Measurements from ENCODE around the gene KDM5B. TPM values are rescaled to one million over a fixed set of nuclear protein-coding genes. Genes with fewer than 3 reads are reported as not detected.

KDM5B gene
- total RNA-seq, 2 donors from 2014 or later = 28.7 to 36.8 TPM

GRCh38 chr1:202701200-202701599 lies 107.0 kb downstream of the KDM5B start:
- intact Hi-C loops (cut with DNase I) = no loop called here
- Histone ChIP-seq H3K4me3 (no peak overlapping the region), H3K4me1 (peaks cover 5% of the 10 kb centered on the region), H3K9me3 (no peaks in the 10 kb centered on the region), H3K27ac (no peak overlapping the region), H3K36me3 (replicated peaks in 1 of 2; ENCODE audit: insufficient read depth in 1 of 2, low read depth in 2 of 2) (no peaks in the 10 kb centered on the region), H3K27me3 (no peaks in the 10 kb centered on the region)
- no peak for DNase-seq
- TF ChIP-seq CTCF (IDR thresholded peaks at IDR 0.05) (no peak), POLR2A (IDR thresholded peaks at IDR 0.05) (no peak)
- 86% methylated on average over 3 of the region's 3 CpGs for WGBS, 2 donors
- no peak for ATAC-seq

- H3K27me3 ChIP-seq = no peaks in the 10 kb centered on the region
Measured at GRCh38 chr1:202700061-202700460, 108.2 kb downstream of the KDM5B start.

GRCh38 chr1:202698276-202698675 lies 109.9 kb downstream of the KDM5B start:
- DNase-seq (no peak), ATAC-seq (no peak)
- H3K4me3 ChIP-seq = no peak overlapping the region
- intact Hi-C loops (cut with DNase I) = no loop called here
- WGBS, 2 donors = 53 to 72% methylated on average over 8 of the region's 8 CpGs
- H3K4me1 ChIP-seq = peaks cover 5% of the 10 kb centered on the region
- no peaks in the 10 kb centered on the region for H3K9me3 ChIP-seq
- no peaks in the 10 kb centered on the region for H3K36me3 ChIP-seq (replicated peaks in 1 of 2; ENCODE audit: insufficient read depth in 1 of 2, low read depth in 2 of 2)
- no peak for TF ChIP-seq POLR2A (IDR thresholded peaks at IDR 0.05)
- no peak for TF ChIP-seq CTCF (IDR thresholded peaks at IDR 0.05)
- H3K27me3 ChIP-seq = no peaks in the 10 kb centered on the region
- no peak overlapping the region for H3K27ac ChIP-seq

More at GRCh38 chr1:202700061-202700460, 108.2 kb downstream of the KDM5B start:
- Histone ChIP-seq H3K9me3 (no peaks in the 10 kb centered on the region), H3K4me3 (no peak overlapping the region), H3K27ac (no peak overlapping the region), H3K4me1 (peaks cover 5% of the 10 kb centered on the region), H3K36me3 (replicated peaks in 1 of 2; ENCODE audit: insufficient read depth in 1 of 2, low read depth in 2 of 2) (no peaks in the 10 kb centered on the region)
- ATAC-seq = no peak
- intact Hi-C loops (cut with DNase I) = no loop called here
- no peak for TF ChIP-seq POLR2A (IDR thresholded peaks at IDR 0.05)
- TF ChIP-seq CTCF (IDR thresholded peaks at IDR 0.05) = no peak
- 50 to 57% methylated on average over 4 to 5 of the region's 5 CpGs for WGBS, 2 donors
- no peak for DNase-seq

GRCh38 chr1:202697038-202697437 lies 111.2 kb downstream of the KDM5B start:
- ATAC-seq = peak; percentile 75
- intact Hi-C loops (cut with DNase I) = no loop called here
- no peak overlapping the region for H3K4me3 ChIP-seq
- H3K27me3 ChIP-seq = no peaks in the 10 kb centered on the region
- no peaks in the 10 kb centered on the region for H3K9me3 ChIP-seq
- DNase-seq = peak; percentile 54 to 81 (median 74)
- H3K27ac ChIP-seq = no peak overlapping the region
- WGBS, 2 donors = 0 to 12% methylated on average over 1 to 6 of the region's 6 CpGs
- TF ChIP-seq POLR2A (IDR thresholded peaks at IDR 0.05) (no peak), CTCF (IDR thresholded peaks at IDR 0.05) (peak in 3 of 7 experiments; percentile 6 to 24 (median 13))
- no peaks in the 10 kb centered on the region for H3K36me3 ChIP-seq (replicated peaks in 1 of 2; ENCODE audit: insufficient read depth in 1 of 2, low read depth in 2 of 2)
- H3K4me1 ChIP-seq = peaks cover 5% of the 10 kb centered on the region

GRCh38 chr1:202694314-202694713 lies 113.9 kb downstream of the KDM5B start:
- H3K4me1 ChIP-seq = peaks cover 5% of the 10 kb centered on the region
- intact Hi-C loops (cut with DNase I) = no loop called here
- H3K9me3 ChIP-seq = no peaks in the 10 kb centered on the region
- no peaks in the 10 kb centered on the region for H3K27me3 ChIP-seq
- WGBS, 2 donors = 49 to 51% methylated on average over 5 of the region's 5 CpGs
- no peak for DNase-seq
- no peak overlapping the region for H3K4me3 ChIP-seq
- ATAC-seq = no peak
- TF ChIP-seq POLR2A (IDR thresholded peaks at IDR 0.05) = no peak
- no peak for TF ChIP-seq CTCF (IDR thresholded peaks at IDR 0.05)
- no peak overlapping the region for H3K27ac ChIP-seq
- no peaks in the 10 kb centered on the region for H3K36me3 ChIP-seq (replicated peaks in 1 of 2; ENCODE audit: insufficient read depth in 1 of 2, low read depth in 2 of 2)

Measured in body of pancreas (tissue), 4 donors.